Esophagus muscularis mucosa (tissue), 4 donors: Measurements from ENCODE around the gene TECR. TPM values are rescaled to one million over a fixed set of nuclear protein-coding genes. Genes with fewer than 3 reads are reported as not detected.

ENCODE experiments used
- DNase-seq: peaks from one replicate; pipeline ENCODE4 v3.0.0-alpha.2; 2017; ENCODE audit errors: extremely low spot score
- H3K27ac ChIP-seq, 4 donors: fragments of 200-600 bp; sonication (generic); replicated peaks in 1 of 4; 1 replicate in 3 of 4; 2 replicates in 1 of 4; pipeline ENCODE4 v1.5.1; 2016 to 2019; ENCODE audit warnings: mild to moderate bottlenecking in 1 of 4
- H3K27me3 ChIP-seq, 4 donors: fragments of 200-600 bp; sonication (generic); one replicate each; pipeline versions ENCODE4 v1.5.1 to v1.6.0; 2016 to 2019
- H3K36me3 ChIP-seq, 4 donors: fragments of 200-600 bp; sonication (generic); one replicate each; pipeline ENCODE4 v1.5.1; 2016 to 2019
- H3K4me1 ChIP-seq, 4 donors: fragments of 200-600 bp; sonication (generic); one replicate each; pipeline ENCODE4 v1.5.1; 2016 to 2019
- H3K4me3 ChIP-seq, 4 donors: fragments of 200-600 bp; sonication (generic); 1 replicate in 2 of 4; 2 replicates in 2 of 4; pipeline ENCODE4 v1.5.1; 2016 to 2019; ENCODE audit warnings: mild to moderate bottlenecking in 4 of 4, moderate library complexity in 1 of 4
- H3K9me3 ChIP-seq, 4 donors: fragments of 200-600 bp; sonication (generic); 1 replicate in 3 of 4; 2 replicates in 1 of 4; pipeline ENCODE4 v1.5.1; 2016 to 2019
- CTCF ChIP-seq, 3 experiments: fragments of 200-600 bp in 2 of 3; fragments of 450-650 bp in 1 of 3; sonication (generic) in 2 of 3; IDR thresholded peaks; one replicate each; pipeline ENCODE4 v1.5.1; 2017 to 2019; ENCODE audit warnings: antibody characterized with exemption in 3 of 3, mild to moderate bottlenecking in 2 of 3, moderate library complexity in 1 of 3
- EP300 ChIP-seq: sonication (generic); formaldehyde crosslinking; IDR thresholded peaks from one replicate; pipeline ENCODE4 v1.6.1; 2017; ENCODE audit warnings: antibody characterized with exemption
- POLR2A ChIP-seq: fragments of 450-650 bp; IDR thresholded peaks from one replicate; pipeline ENCODE4 v1.6.1; 2017; ENCODE audit warnings: antibody characterized with exemption, moderate library complexity, mild to moderate bottlenecking, low read depth
- POLR2AphosphoS5 ChIP-seq, 2 donors: sonication (generic); formaldehyde crosslinking; IDR thresholded peaks; one replicate each; pipeline ENCODE4 v1.6.1; 2017; ENCODE audit warnings: antibody characterized with exemption in 2 of 2
- WGBS: methylation state at CpG from one replicate; pipeline ENCODE4 v1.1.5; 2018; 5-methylcytosine and 5-hydroxymethylcytosine counted together
- intact Hi-C: fragments of 100-400 bp; cut with DNase I; formaldehyde crosslinking; loops from one replicate; pipeline ENCODE4 v1.15.1; 2023
- total RNA-seq, 4 donors: library from RNA; depleted of rRNA; stranded (reverse); fragments of >200 nt; gene quantifications; one replicate each; pipeline versions ENCODE4 v1.1.0 to v1.2.1, GENCODE V29; 2016

TECR gene
- total RNA-seq, 4 donors from 2014 or later: 18.7 to 32.7 (median 25.7) TPM

- H3K4me3 ChIP-seq: peak overlapping the region; percentile 8 to 33 (median 18)
- peaks cover 24 to 45% (median 40%) of the 10 kb centered on the region in 4 donors for H3K4me1 ChIP-seq
- WGBS: 40% methylated on average over 22 of the region's 22 CpGs
- peaks cover 16 to 28% (median 22%) of the 10 kb centered on the region in 4 donors for H3K36me3 ChIP-seq
- H3K27me3 ChIP-seq: no peaks in the 10 kb centered on the region
- TF ChIP-seq EP300 (no peak), POLR2AphosphoS5 (IDR thresholded peaks at IDR 0.05) (peak; percentile 50 to 61)
- no peaks in the 10 kb centered on the region for H3K9me3 ChIP-seq
- DNase-seq: no peak
- intact Hi-C loops: no loop called here
- H3K27ac ChIP-seq: peak overlapping the region; percentile 73 to 81 (median 74)
Observed at GRCh38 chr19:14510311-14511228, 18.8 kb upstream of the TECR start.

GRCh38 chr19:14511229-14511593 is 18.2 kb upstream of the TECR start:
- no peak for DNase-seq
- no peak for TF ChIP-seq EP300
- no peak for TF ChIP-seq CTCF (IDR thresholded peaks at IDR 0.05)
- TF ChIP-seq POLR2AphosphoS5 (IDR thresholded peaks at IDR 0.05): no peak
- peaks cover 31 to 50% (median 46%) of the 10 kb centered on the region in 4 donors for H3K4me1 ChIP-seq
- peak overlapping the region; percentile 73 to 81 (median 74) for H3K27ac ChIP-seq
- H3K9me3 ChIP-seq: no peaks in the 10 kb centered on the region
- 88% methylated on average over 4 of the region's 4 CpGs for WGBS
- peaks cover 22 to 34% (median 29%) of the 10 kb centered on the region in 4 donors for H3K36me3 ChIP-seq
- H3K4me3 ChIP-seq: no peak overlapping the region
- H3K27me3 ChIP-seq: no peaks in the 10 kb centered on the region
- intact Hi-C loops: no loop called here

GRCh38 chr19:14512406-14512961 is 16.9 kb upstream of the TECR start:
- DNase-seq: no peak
- H3K36me3 ChIP-seq: peaks cover 28 to 42% (median 33%) of the 10 kb centered on the region in 4 donors
- no peak overlapping the region for H3K4me3 ChIP-seq
- WGBS: 94% methylated on average over 14 of the region's 14 CpGs
- H3K4me1 ChIP-seq: peaks cover 38 to 62% (median 56%) of the 10 kb centered on the region in 4 donors
- intact Hi-C loops: no loop called here
- TF ChIP-seq EP300 (no peak), CTCF (IDR thresholded peaks at IDR 0.05) (no peak), POLR2AphosphoS5 (IDR thresholded peaks at IDR 0.05) (no peak), POLR2A (no peak)
- no peaks in the 10 kb centered on the region for H3K9me3 ChIP-seq
- peak overlapping the region in 1 of 4 donors; percentile 3 for H3K27ac ChIP-seq
- H3K27me3 ChIP-seq: no peaks in the 10 kb centered on the region

GRCh38 chr19:14514215-14514863 is 15.1 kb upstream of the TECR start:
- intact Hi-C loops: no loop called here
- Histone ChIP-seq H3K4me3 (no peak overlapping the region), H3K36me3 (peaks cover 28 to 42% (median 33%) of the 10 kb centered on the region in 4 donors), H3K27me3 (peaks cover 0 to 2% (median 0%) of the 10 kb centered on the region in 4 donors), H3K9me3 (no peaks in the 10 kb centered on the region), H3K4me1 (peaks cover 43 to 64% (median 64%) of the 10 kb centered on the region in 4 donors), H3K27ac (peak overlapping the region in 2 of 4 donors; percentile 25 to 39)
- DNase-seq: no peak
- WGBS: 88% methylated on average over 8 of the region's 8 CpGs
- TF ChIP-seq EP300: no peak
- no peak for TF ChIP-seq POLR2AphosphoS5 (IDR thresholded peaks at IDR 0.05)
- no peak for TF ChIP-seq CTCF (IDR thresholded peaks at IDR 0.05)
- no peak for TF ChIP-seq POLR2A
